Middle frontal gyrus (tissue), 1 donor: ENCODE measurements around the gene AMPD1.

Experiments used
- DNase-seq: peaks from one replicate; pipeline ENCODE4 v3.0.0-alpha.2; 2015; ENCODE audit warnings: low spot score; ENCODE audit errors: extremely low spot score

The AMPD1 gene

GRCh38 chr1:114695430-114696058 lies at the start of gene AMPD1:
TSS of gene AMPD1 (minus strand) at chr1:114695546. CDS start at chr1:114695471, 75 bp downstream.
- no peak for DNase-seq

GRCh38 chr1:114741963-114742746 lies 46.8 kb upstream of the AMPD1 start:
- no peak for DNase-seq

- no peak for DNase-seq
Measured at GRCh38 chr1:114740331-114740730, 45.0 kb upstream of the AMPD1 start.

GRCh38 chr1:114737314-114737849 lies 42.0 kb upstream of the AMPD1 start:
- DNase-seq, result no peak

GRCh38 chr1:114735479-114735878 lies 40.1 kb upstream of the AMPD1 start:
- DNase-seq, result no peak

- no peak for DNase-seq
Measured at GRCh38 chr1:114729782-114730181, 34.4 kb upstream of the AMPD1 start.

GRCh38 chr1:114728553-114728952 lies 33.2 kb upstream of the AMPD1 start:
- DNase-seq, result no peak

GRCh38 chr1:114725230-114725629 lies 29.9 kb upstream of the AMPD1 start:
- no peak for DNase-seq

- no peak for DNase-seq
Measured at GRCh38 chr1:114723915-114724314, 28.6 kb upstream of the AMPD1 start.

GRCh38 chr1:114723457-114723856 lies 28.1 kb upstream of the AMPD1 start:
- no peak for DNase-seq

- no peak for DNase-seq
Measured at GRCh38 chr1:114720492-114720891, 25.1 kb upstream of the AMPD1 start.

- no peak for DNase-seq
Measured at GRCh38 chr1:114719424-114719787, 24.1 kb upstream of the AMPD1 start.

GRCh38 chr1:114718661-114719423 lies 23.5 kb upstream of the AMPD1 start:
- no peak for DNase-seq

- peak; percentile 91 for DNase-seq
Measured at GRCh38 chr1:114716304-114717170, 21.2 kb upstream of the AMPD1 start, which contains the start of gene NRAS. TSS of gene NRAS (minus strand) at chr1:114716771. CDS start at chr1:114716160, 611 bp downstream.

GRCh38 chr1:114715952-114716303 lies 20.6 kb upstream of the AMPD1 start:
- no peak for DNase-seq

GRCh38 chr1:114712977-114713376 lies 17.6 kb upstream of the AMPD1 start:
- no peak for DNase-seq

GRCh38 chr1:114710360-114710759 lies 15.0 kb upstream of the AMPD1 start:
- no peak for DNase-seq

GRCh38 chr1:114707604-114708003 lies 12.3 kb upstream of the AMPD1 start:
- DNase-seq, result no peak

GRCh38 chr1:114703242-114703641 lies 7.9 kb upstream of the AMPD1 start:
- no peak for DNase-seq

- no peak for DNase-seq
Measured at GRCh38 chr1:114702737-114703136, 7.4 kb upstream of the AMPD1 start.

- DNase-seq, result no peak
Measured at GRCh38 chr1:114701931-114702330, 6.6 kb upstream of the AMPD1 start.
